NCI-H1092 treated with DMSO at 0.1 percent for 48 hours (cell line): ENCODE results near the gene HPSE.
"Not testable (repeated sequence)": the region's sequence is repeated elsewhere in the genome, so short reads cannot be mapped to it uniquely, and the experiment has no call there.

ENCODE experiments used
- DNase-seq: peaks from one replicate; lab custom pipeline; 2025; lab: John Stamatoyannopoulos, UW

Gene HPSE

GRCh38 chr4:83283181-83283580, 51.5 kb downstream of the HPSE start:
- no peak for DNase-seq

- peak; percentile 38 for DNase-seq
These were observed 52.6 kb downstream of the HPSE start for GRCh38 chr4:83282049-83282535.

- no peak for DNase-seq
These were observed 53.3 kb downstream of the HPSE start for GRCh38 chr4:83281307-83281706.

GRCh38 chr4:83276299-83277040, 58.2 kb downstream of the HPSE start:
- DNase-seq = no peak

GRCh38 chr4:83273926-83274325, 60.7 kb downstream of the HPSE start:
- not testable (repeated sequence) for DNase-seq

- no peak for DNase-seq
These were observed 61.7 kb downstream of the HPSE start for GRCh38 chr4:83272900-83273299.

- no peak for DNase-seq
These were observed 65.4 kb downstream of the HPSE start for GRCh38 chr4:83269256-83269655.

GRCh38 chr4:83268491-83268890, 66.2 kb downstream of the HPSE start:
- DNase-seq = no peak

- no peak for DNase-seq
These were observed 66.7 kb downstream of the HPSE start for GRCh38 chr4:83267830-83268475.

- DNase-seq = no peak
These were observed 67.4 kb downstream of the HPSE start for GRCh38 chr4:83267121-83267829.

- DNase-seq = no peak
These were observed 68.0 kb downstream of the HPSE start for GRCh38 chr4:83266689-83267088.

- no peak for DNase-seq
These were observed 71.5 kb downstream of the HPSE start for GRCh38 chr4:83263106-83263505.

GRCh38 chr4:83262682-83263081, 72.0 kb downstream of the HPSE start:
- no peak for DNase-seq

- DNase-seq = no peak
These were observed 73.3 kb downstream of the HPSE start for GRCh38 chr4:83261307-83261706.

GRCh38 chr4:83259586-83259985, 75.1 kb downstream of the HPSE start:
- DNase-seq = no peak

- no peak for DNase-seq
These were observed 76.2 kb downstream of the HPSE start for GRCh38 chr4:83258461-83258860.

- no peak for DNase-seq
These were observed 76.8 kb downstream of the HPSE start for GRCh38 chr4:83257811-83258210.

GRCh38 chr4:83255584-83255983, 79.1 kb downstream of the HPSE start:
- no peak for DNase-seq

- DNase-seq = peak; percentile 74
These were observed 81.8 kb downstream of the HPSE start for GRCh38 chr4:83252782-83253405.

GRCh38 chr4:83251447-83251830, 83.2 kb downstream of the HPSE start:
- DNase-seq = no peak

- DNase-seq = no peak
These were observed 83.8 kb downstream of the HPSE start for GRCh38 chr4:83250687-83251446.

GRCh38 chr4:83248486-83248885, 86.2 kb downstream of the HPSE start:
- no peak for DNase-seq
